ENCODE results near the gene OXSM. TPM values are rescaled to one million over a fixed set of nuclear protein-coding genes. Genes with fewer than 3 reads are reported as not detected.

The OXSM gene
- total and polyA plus RNA-seq, 5 experiments from 2014 or later: 10.3 to 14.4 (median 12.3) TPM

DNA sequence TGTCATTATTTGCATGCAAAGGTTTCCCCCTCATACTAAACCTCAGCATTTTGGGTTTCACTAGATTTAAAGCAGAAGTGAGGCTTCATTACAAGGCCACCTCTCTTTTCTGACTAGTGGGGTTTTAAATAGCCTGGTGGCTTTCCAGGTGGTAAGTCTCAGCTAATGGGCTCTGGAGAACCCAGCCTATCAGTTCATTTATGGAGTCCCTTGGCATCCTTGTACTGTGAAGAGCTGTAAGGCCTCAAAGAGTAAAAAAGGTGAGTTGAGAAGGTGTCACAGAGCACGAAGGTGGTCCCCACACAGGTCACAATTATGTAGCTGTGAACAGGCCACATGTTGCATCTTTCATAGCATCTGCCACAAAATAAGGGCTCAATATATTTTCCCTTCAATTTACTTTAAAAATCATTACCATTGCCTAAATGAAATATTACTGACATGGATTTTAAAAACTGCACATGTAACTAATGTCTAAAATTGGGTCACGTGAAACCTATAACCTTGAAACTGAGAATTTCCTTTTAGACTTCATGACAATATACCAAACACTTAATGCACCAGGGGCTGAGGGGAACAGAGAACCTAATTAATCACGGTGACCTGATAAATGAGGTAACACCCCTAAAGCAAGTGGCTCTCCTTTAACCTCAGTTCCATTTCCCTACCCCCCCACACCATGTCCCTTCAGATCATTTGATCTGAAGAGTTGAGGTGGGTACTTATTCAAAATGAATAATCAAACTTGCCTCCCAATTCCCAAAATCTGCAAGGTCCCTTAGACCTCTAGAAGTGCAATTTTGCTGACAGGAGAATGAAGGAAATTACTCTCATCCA is 7.9 kb upstream of the OXSM start:
- peaks cover 5 to 23% (median 11%) of the 10 kb centered on the region in 3 donors for H3K36me3 Mint-ChIP-seq
- no peak for ATAC-seq
- H3K27me3 Mint-ChIP-seq: no peaks in the 10 kb centered on the region
- peaks cover 12 to 49% (median 45%) of the 10 kb centered on the region in 4 donors for H3K4me1 Mint-ChIP-seq
- H3K27ac Mint-ChIP-seq: peak overlapping the region; percentile 67 to 95 (median 91)
- H3K4me3 Mint-ChIP-seq: peak overlapping the region; percentile 84 to 96 (median 94)
- POLR2A ChIA-PET: interaction anchor here (1.4 kb wide), 1 partner anchor 8 kb away, joined by 5 read pairs; the partner anchor contains the start of gene OXSM
- no peaks in the 10 kb centered on the region for H3K9me3 Mint-ChIP-seq
- DNase-seq: no peak

DNA sequence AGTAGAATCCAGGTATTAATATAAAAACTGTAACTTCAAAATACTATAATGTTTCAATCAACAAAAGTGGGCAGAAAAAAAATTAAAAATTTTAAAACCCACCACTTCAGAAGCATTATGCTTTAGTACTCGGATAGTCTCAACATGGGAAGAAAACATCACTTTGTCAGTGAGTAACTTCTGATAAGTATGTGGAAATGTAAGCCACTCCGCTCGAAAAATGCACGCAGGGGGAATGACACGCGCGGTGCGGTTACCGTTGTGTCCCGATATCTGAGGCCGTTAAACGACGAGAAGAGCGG is 7.3 kb upstream of the OXSM start:
- Mint-ChIP-seq H3K9me3 (no peaks in the 10 kb centered on the region), H3K4me1 (peaks cover 10 to 47% (median 41%) of the 10 kb centered on the region in 4 donors), H3K27ac (peak overlapping the region; percentile 70 to 95 (median 92)), H3K4me3 (peak overlapping the region; percentile 84 to 96 (median 94)), H3K36me3 (peaks cover 2 to 17% (median 7%) of the 10 kb centered on the region in 3 donors), H3K27me3 (no peaks in the 10 kb centered on the region)
- DNase-seq: no peak
- ATAC-seq: no peak
- POLR2A ChIA-PET: interaction anchor here (1.3 to 2.3 kb wide), 3 partner anchors 117 to 1866 kb away, joined by 3 to 14 read pairs (median 6); partner anchors contain the start of genes NKIRAS1, RPL15 and TOP2B

DNA sequence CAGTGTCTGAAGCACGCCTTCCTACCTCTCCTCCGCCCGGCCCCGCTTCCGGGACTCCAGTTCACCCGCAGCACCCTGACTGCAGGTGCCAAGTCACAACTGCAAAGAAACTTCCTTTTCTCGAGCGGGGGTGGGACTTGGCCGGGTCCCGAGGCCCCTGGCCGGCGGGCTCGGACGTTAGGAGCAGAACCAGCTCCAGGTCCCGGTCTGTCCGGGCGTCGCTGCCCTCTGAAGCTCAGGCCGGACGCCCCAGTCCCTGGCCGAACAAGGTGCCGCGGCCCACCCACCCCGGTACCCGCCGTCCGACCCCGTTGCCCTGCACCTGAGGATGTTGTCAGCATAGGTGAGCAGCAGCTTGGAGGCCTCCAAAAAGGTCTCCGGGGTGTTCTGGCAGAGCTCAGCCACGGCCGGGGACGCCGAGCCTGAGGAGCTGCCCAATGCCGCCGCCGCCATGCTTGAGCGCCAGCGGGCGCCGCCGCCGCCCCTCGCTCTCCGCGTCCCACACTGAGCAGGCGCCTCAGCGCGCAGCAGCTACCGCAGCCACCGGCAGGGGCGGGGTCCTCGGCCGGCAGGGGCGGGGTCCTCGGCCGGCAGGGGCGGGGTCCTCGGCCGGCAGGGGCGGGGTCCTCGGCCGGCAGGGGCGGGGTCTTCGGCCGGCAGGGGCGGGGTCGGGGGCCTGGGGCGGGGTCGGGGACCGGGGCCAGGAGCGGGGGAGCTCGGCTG is 6.8 kb upstream of the OXSM start, which contains the start of gene NGLY1:
Gene NGLY1 (minus strand): TSS at position 506 of the 723 bp plus-strand sequence. CDS start 53 bp downstream, at position 453.
- peak within 1 kb of the TSS; percentile 84 to 96 (median 94) for H3K4me3 Mint-ChIP-seq
- H3K36me3 Mint-ChIP-seq: peaks cover 0 to 12% (median 4%) of the 10 kb centered on the region in 3 donors
- H3K4me1 Mint-ChIP-seq: peaks cover 10 to 45% (median 41%) of the 10 kb centered on the region in 4 donors
- DNase-seq: peak; percentile 76 to 89 (median 82)
- no peaks in the 10 kb centered on the region for H3K27me3 Mint-ChIP-seq
- POLR2A ChIA-PET: interaction anchor here (0.8 to 2.3 kb wide), 4 partner anchors 20 to 1866 kb away, joined by 3 to 14 read pairs (median 4); partner anchors contain the start of genes NKIRAS1, RPL15 and TOP2B
- peak; percentile 92 for ATAC-seq
- no peaks in the 10 kb centered on the region for H3K9me3 Mint-ChIP-seq
- peak within 1 kb of the TSS; percentile 70 to 95 (median 92) for H3K27ac Mint-ChIP-seq

DNA sequence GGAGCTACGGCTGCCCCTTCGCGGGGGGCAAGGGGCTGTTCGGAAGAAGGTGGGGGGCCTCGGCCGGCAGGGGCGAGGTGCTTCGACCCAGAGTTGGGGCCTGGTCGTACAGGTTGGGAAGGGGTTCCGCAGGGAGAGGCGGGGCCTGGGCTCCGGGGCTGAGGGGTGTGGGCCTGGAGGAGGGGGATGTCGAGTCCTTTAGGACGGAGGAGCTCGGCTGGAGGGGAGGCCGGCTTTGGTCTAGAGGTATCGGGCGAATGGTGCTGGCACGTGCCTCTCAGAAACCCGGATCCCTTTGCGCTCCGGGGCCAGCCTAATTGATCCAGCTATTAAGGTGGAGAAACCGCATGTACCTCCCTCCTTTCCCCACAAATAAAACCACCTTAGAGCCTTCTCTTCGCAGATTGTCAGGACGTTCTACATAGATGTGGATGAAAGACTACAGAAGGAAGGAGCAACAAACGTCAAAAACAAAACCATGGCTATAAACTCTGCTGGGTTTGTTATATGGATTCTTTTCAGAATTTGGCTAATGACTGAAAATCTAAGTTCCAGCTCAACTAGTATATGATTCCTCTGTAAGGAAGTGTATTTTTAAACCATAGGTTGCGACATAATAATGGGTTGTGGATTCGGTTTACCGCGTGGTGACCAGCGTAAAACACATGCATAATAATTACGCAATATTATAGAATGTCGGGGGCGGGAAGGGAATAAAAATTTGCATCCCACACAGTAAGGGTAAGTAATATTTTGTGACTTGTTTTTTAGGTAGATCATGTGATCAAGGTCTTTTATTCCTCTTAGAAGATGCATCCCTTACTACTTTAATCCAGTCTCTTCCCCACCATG is 6.0 kb upstream of the OXSM start:
- H3K27me3 Mint-ChIP-seq: no peaks in the 10 kb centered on the region

DNA sequence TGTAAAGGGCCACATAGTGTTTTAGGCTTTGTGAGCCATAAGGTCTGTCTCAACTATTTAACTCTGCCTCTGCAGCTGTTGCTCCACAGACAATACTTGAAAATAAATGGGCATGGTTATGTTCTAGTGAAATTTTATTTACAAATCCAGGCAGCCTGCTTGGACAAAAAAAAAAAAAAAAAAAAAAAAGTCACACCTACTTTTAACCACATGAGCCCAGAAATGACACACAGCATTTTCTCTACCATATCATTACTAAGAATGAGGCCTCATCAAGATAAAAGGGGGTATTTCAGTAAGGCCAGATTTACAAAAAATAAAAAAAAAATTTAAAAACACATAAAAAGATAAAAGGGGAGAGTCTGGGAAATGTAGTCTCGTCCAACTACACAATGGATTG is 4.9 kb upstream of the OXSM start:
- peak overlapping the region in 3 of 10 donors; percentile 7 to 66 (median 63) for H3K27ac Mint-ChIP-seq
- H3K27me3 Mint-ChIP-seq: no peaks in the 10 kb centered on the region
- no peak for DNase-seq
- peaks cover 0 to 6% (median 0%) of the 10 kb centered on the region in 3 donors for H3K36me3 Mint-ChIP-seq
- peaks cover 13 to 55% (median 43%) of the 10 kb centered on the region in 4 donors for H3K4me1 Mint-ChIP-seq
- no peaks in the 10 kb centered on the region for H3K9me3 Mint-ChIP-seq
- ATAC-seq: no peak
- H3K4me3 Mint-ChIP-seq: peak overlapping the region in 5 of 10 donors; percentile 7 to 88 (median 83)
- POLR2A ChIA-PET: interaction anchor here (0.7 kb wide), 1 partner anchor 1839 kb away, joined by 3 read pairs; no protein-coding TSS in a partner anchor

More for the DNA sequence above, 6.0 kb upstream of the OXSM start:
- Mint-ChIP-seq H3K9me3 (no peaks in the 10 kb centered on the region), H3K4me1 (peaks cover 11 to 49% (median 43%) of the 10 kb centered on the region in 4 donors), H3K4me3 (peak overlapping the region; percentile 76 to 91 (median 85)), H3K36me3 (peaks cover 0 to 6% (median 0%) of the 10 kb centered on the region in 3 donors), H3K27ac (peak overlapping the region; percentile 34 to 92 (median 88))
- DNase-seq (peak in 1 of 10 donors; percentile 3), ATAC-seq (peak; percentile 15 to 45)
- POLR2A ChIA-PET: interaction anchor here (0.8 to 2.3 kb wide), 4 partner anchors 20 to 1867 kb away, joined by 3 to 14 read pairs (median 4); partner anchors contain the start of genes NKIRAS1, RPL15 and TOP2B

DNA sequence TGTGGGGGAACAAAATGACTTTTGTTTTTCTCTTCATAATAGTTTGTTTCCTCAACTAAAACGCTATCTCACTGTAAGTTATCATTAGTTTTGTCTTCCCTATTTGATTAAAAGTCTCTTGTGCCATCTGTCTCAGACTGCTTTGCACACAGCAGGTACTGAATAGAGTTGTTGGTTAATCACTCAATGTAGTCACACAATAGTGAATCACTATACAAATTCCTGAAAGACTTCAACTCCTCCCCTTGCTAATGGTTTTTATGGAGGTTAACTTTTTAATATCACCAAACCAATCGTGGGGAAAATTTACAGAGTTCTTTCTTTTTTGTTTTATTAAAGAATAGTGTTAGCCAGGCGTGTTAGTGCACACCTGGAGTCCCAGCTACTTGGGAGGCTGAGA is 4.1 kb upstream of the OXSM start:
- Mint-ChIP-seq H3K27me3 (no peaks in the 10 kb centered on the region), H3K4me1 (peaks cover 15 to 55% (median 43%) of the 10 kb centered on the region in 4 donors), H3K4me3 (no peak overlapping the region), H3K27ac (peak overlapping the region in 1 of 10 donors; percentile 25), H3K9me3 (no peaks in the 10 kb centered on the region), H3K36me3 (peaks cover 0 to 3% (median 0%) of the 10 kb centered on the region in 3 donors)
- POLR2A ChIA-PET: interaction anchor here (1.0 kb wide), 1 partner anchor 120 kb away, joined by 3 read pairs; no protein-coding TSS in a partner anchor
- DNase-seq (no peak), ATAC-seq (no peak)

DNA sequence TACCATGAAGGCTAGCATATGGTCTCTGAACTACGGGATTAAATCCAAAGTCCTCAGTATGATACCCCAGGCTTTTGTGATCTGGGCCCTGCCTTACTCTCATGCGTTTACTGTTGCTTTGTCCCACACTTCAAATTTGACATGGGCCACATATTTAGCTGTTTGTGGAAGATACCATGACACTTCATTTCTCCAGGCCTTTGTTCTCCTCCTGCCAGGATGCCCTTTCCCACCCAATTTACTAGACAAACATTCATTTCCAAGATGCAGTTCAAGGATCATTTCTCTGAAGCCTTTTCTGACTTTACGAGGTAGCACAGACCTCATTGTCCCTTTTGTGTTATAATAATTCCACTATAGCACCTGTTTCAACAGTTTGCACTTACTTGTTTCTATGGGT is 2.2 kb upstream of the OXSM start:
- H3K4me1 Mint-ChIP-seq: peaks cover 11 to 55% (median 43%) of the 10 kb centered on the region in 4 donors
- peak overlapping the region in 1 of 10 donors; percentile 30 for H3K4me3 Mint-ChIP-seq

DNA sequence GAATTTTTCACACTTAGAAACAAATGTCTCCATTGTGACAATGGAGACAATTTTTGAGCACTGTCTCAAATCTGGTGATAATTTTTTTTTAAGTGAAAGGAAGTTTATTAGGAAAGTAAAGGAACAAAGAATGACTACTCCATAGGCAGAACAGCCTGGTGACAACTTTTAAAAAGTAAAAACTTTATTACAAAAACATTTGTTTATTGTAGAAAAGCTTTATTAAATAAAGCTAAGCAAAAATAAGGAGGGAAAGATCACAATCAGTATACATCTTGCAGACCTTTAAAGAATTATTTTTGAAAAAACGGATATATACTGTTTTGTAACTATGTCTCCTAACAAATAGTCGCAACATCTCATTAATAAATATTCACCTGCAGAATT is 688 bp upstream of the OXSM start:
- Mint-ChIP-seq H3K27me3 (no peaks in the 10 kb centered on the region), H3K27ac (peak overlapping the region; percentile 92 to 99 (median 98)), H3K9me3 (no peaks in the 10 kb centered on the region), H3K4me3 (peak overlapping the region; percentile 94 to 99 (median 98)), H3K36me3 (peaks cover 0 to 5% (median 0%) of the 10 kb centered on the region in 3 donors), H3K4me1 (peaks cover 13 to 59% (median 43%) of the 10 kb centered on the region in 4 donors)
- POLR2A ChIA-PET: interaction anchor here (1.3 kb wide), 1 partner anchor 8 kb away, joined by 5 read pairs; no protein-coding TSS in a partner anchor
- ATAC-seq (no peak), DNase-seq (no peak)

More for the DNA sequence above, 2.2 kb upstream of the OXSM start:
- Mint-ChIP-seq H3K36me3 (peaks cover 0 to 2% (median 0%) of the 10 kb centered on the region in 3 donors), H3K27ac (peak overlapping the region in 3 of 10 donors; percentile 28 to 37 (median 37)), H3K9me3 (no peaks in the 10 kb centered on the region), H3K27me3 (no peaks in the 10 kb centered on the region)
- ATAC-seq: no peak
- no peak for DNase-seq
- POLR2A ChIA-PET: no interaction called here

DNA sequence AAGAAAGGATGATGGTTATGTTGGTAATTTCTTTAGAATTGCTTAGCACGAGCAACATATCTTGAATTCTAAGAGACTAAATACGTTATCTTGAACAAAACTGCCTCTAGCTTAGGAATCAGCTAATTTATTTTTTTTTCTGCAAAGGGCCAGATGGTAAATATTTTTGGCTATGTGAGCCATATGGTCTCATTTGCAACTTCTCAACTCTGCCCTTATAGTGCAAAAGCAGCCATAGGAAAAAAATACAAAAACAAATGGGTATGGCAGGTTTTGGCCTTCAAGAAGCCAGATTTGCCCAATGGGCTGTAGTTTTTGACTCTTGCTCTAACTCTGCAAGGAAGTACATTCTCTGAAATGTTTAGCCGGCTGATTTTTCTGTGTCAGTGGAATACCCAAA is 11.9 kb downstream of the OXSM start:
- Mint-ChIP-seq H3K4me1 (no peaks in the 10 kb centered on the region), H3K36me3 (no peaks in the 10 kb centered on the region), H3K27me3 (peaks cover 2 to 9% (median 4%) of the 10 kb centered on the region in 5 donors), H3K27ac (no peak overlapping the region), H3K9me3 (no peaks in the 10 kb centered on the region), H3K4me3 (no peak overlapping the region)
- POLR2A ChIA-PET: no interaction called here
- no peak for ATAC-seq
- no peak for DNase-seq

DNA sequence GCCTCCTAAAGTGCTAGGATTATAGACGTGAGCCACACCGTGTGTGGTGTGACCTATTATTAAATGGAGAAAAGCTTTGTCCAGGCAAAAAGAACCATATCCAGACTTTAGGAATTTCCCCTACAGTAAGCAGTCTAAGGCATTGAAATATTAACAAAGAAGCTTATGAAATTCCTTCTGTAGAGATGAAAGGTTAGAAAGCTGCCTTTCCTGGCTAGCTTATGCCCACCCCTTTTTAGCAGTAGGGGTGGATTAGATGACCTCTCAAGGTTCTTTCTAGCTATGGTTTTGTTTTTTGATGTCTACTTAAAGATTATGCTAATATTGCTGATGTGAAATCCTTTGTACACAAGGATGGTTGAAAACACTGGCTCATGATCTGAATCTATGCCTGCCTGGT is 13.9 kb downstream of the OXSM start:
- no peaks in the 10 kb centered on the region for H3K36me3 Mint-ChIP-seq
- POLR2A ChIA-PET: no interaction called here
- H3K4me3 Mint-ChIP-seq: no peak overlapping the region
- H3K27me3 Mint-ChIP-seq: peaks cover 3 to 18% (median 11%) of the 10 kb centered on the region in 5 donors
- no peaks in the 10 kb centered on the region for H3K9me3 Mint-ChIP-seq
- DNase-seq (no peak), ATAC-seq (no peak)
- no peaks in the 10 kb centered on the region for H3K4me1 Mint-ChIP-seq
- no peak overlapping the region for H3K27ac Mint-ChIP-seq

DNA sequence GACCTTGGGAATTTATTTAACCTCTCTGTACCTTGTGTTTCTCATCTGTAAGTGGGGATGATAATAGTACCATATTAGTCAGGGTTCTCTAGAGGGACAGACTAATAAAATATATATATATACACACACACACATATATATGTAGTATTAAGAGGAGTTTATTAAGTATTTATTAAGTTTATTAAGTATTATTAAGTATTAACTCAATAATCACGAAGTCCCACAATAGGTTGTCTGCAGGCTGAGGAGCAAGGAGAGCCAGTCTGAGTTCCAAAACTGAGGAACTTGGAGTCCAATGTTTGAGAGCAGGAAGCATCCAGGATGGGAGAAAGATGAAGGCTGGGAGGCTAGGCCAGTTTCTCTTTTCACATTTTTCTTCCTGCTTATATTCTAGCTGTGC is 14.8 kb downstream of the OXSM start:
- H3K36me3 Mint-ChIP-seq: no peaks in the 10 kb centered on the region
- H3K27me3 Mint-ChIP-seq: peaks cover 3 to 22% (median 12%) of the 10 kb centered on the region in 5 donors
- POLR2A ChIA-PET: no interaction called here
- ATAC-seq (no peak), DNase-seq (no peak)
- H3K4me3 Mint-ChIP-seq: no peak overlapping the region
- no peaks in the 10 kb centered on the region for H3K9me3 Mint-ChIP-seq
- H3K4me1 Mint-ChIP-seq: no peaks in the 10 kb centered on the region
- H3K27ac Mint-ChIP-seq: no peak overlapping the region
